Adipose tissue (tissue), 3 donors: ENCODE measurements around the gene ACTG1. TPM values are rescaled to one million over a fixed set of nuclear protein-coding genes. Genes with fewer than 3 reads are reported as not detected.

Experiments
- H3K27ac ChIP-seq: one replicate; pipeline ENCODE4 v1.5.1; 2013; ENCODE audit warnings: low read depth, low read length
- WGBS, 3 donors: extraction: QIAGEN DNeasy Blood & Tissue Kit; methylation state at CpG; one replicate each; pipeline ENCODE4 v1.1.7; 2013; 5-methylcytosine and 5-hydroxymethylcytosine counted together
- polyA plus RNA-seq, 3 donors: library from polyadenylated mRNA; stranded (reverse); fragments of 200-250 nt; gene quantifications; one replicate each; pipeline ENCODE4 v1.2.3, GENCODE V29; 2013
- donor health status: healthy with polysubstance abuse.
- donor health status: Bipolar disorder and iron deficiency.
- donor health status: healthy.

The ACTG1 gene
- polyA plus RNA-seq, 3 donors = 1,930 to 3,527 (median 2,831) TPM

GRCh38 chr17:81489998-81490992, 22.3 kb downstream of the ACTG1 start:
- no peak overlapping the region for H3K27ac ChIP-seq
- WGBS, 3 donors = 63 to 66% (median 65%) methylated on average over 14 of the region's 14 CpGs

- 74 to 85% (median 79%) methylated on average over 25 to 27 of the region's 27 CpGs for WGBS, 3 donors
- H3K27ac ChIP-seq = no peak overlapping the region
Measured at GRCh38 chr17:81489012-81489997, 23.3 kb downstream of the ACTG1 start.

- 9 to 20% (median 14%) methylated on average over 38 to 52 of the region's 52 CpGs for WGBS, 3 donors
- H3K27ac ChIP-seq = no peak overlapping the region
Measured at GRCh38 chr17:81488276-81488860, 24.2 kb downstream of the ACTG1 start.

- 8 to 10% (median 10%) methylated on average over 60 to 87 of the region's 87 CpGs for WGBS, 3 donors
Measured at GRCh38 chr17:81487487-81488275, 24.9 kb downstream of the ACTG1 start.

GRCh38 chr17:81487089-81487486, 25.5 kb downstream of the ACTG1 start:
- 75 to 87% (median 76%) methylated on average over 10 of the region's 10 CpGs for WGBS, 3 donors
- no peak overlapping the region for H3K27ac ChIP-seq

More at GRCh38 chr17:81487487-81488275, 24.9 kb downstream of the ACTG1 start:
- no peak overlapping the region for H3K27ac ChIP-seq

- WGBS, 3 donors = 50 to 76% (median 59%) methylated on average over 17 of the region's 17 CpGs
- no peak overlapping the region for H3K27ac ChIP-seq
Measured at GRCh38 chr17:81486199-81486810, 26.3 kb downstream of the ACTG1 start.

GRCh38 chr17:81484195-81484979, 28.2 kb downstream of the ACTG1 start:
- H3K27ac ChIP-seq = no peak overlapping the region
- 3 to 7% (median 4%) methylated on average over 59 to 60 of the region's 60 CpGs for WGBS, 3 donors

- no peak overlapping the region for H3K27ac ChIP-seq
- WGBS, 3 donors = 11 to 14% (median 12%) methylated on average over 31 to 32 of the region's 32 CpGs
Measured at GRCh38 chr17:81483862-81484194, 28.8 kb downstream of the ACTG1 start.

- 30 to 54% (median 49%) methylated on average over 29 of the region's 29 CpGs for WGBS, 3 donors
- no peak overlapping the region for H3K27ac ChIP-seq
Measured at GRCh38 chr17:81483085-81483861, 29.3 kb downstream of the ACTG1 start.

GRCh38 chr17:81482673-81483072, 29.9 kb downstream of the ACTG1 start:
- no peak overlapping the region for H3K27ac ChIP-seq
- 41 to 82% (median 76%) methylated on average over 10 to 11 of the region's 11 CpGs for WGBS, 3 donors

- H3K27ac ChIP-seq = no peak overlapping the region
- WGBS, 3 donors = 68 to 73% (median 69%) methylated on average over 16 to 18 of the region's 18 CpGs
Measured at GRCh38 chr17:81481815-81482505, 30.6 kb downstream of the ACTG1 start.

GRCh38 chr17:81481073-81481799, 31.4 kb downstream of the ACTG1 start:
- 7 to 12% (median 8%) methylated on average over 74 to 92 of the region's 94 CpGs for WGBS, 3 donors
- no peak overlapping the region for H3K27ac ChIP-seq

- WGBS, 3 donors = 56 to 77% (median 69%) methylated on average over 21 of the region's 21 CpGs
- H3K27ac ChIP-seq = no peak overlapping the region
Measured at GRCh38 chr17:81480140-81481072, 32.2 kb downstream of the ACTG1 start.
